ENCODE results near the gene RMI1.
"Not testable (repeated sequence)": the region's sequence is repeated elsewhere in the genome, so short reads cannot be mapped to it uniquely, and the experiment has no call there.

The RMI1 gene

GRCh38 chr9:83980395-83981125, at the start of gene RMI1:
Gene RMI1, plus strand, starts transcription at chr9:83980805. Its CDS starts 20,182 bp downstream, at chr9:84000987.
- peak; percentile 99 for DNase-seq

- DNase-seq, result no peak
Measured at GRCh38 chr9:83930881-83931280, 49.7 kb upstream of the RMI1 start.

GRCh38 chr9:83932011-83932410, 48.6 kb upstream of the RMI1 start:
- no peak for DNase-seq

- DNase-seq, result no peak
Measured at GRCh38 chr9:83932851-83933250, 47.8 kb upstream of the RMI1 start.

- no peak for DNase-seq
Measured at GRCh38 chr9:83933790-83934189, 46.8 kb upstream of the RMI1 start.

- no peak for DNase-seq
Measured at GRCh38 chr9:83934569-83935275, 45.9 kb upstream of the RMI1 start.

GRCh38 chr9:83935276-83935935, 45.2 kb upstream of the RMI1 start:
- DNase-seq, result no peak

- no peak for DNase-seq
Measured at GRCh38 chr9:83936523-83936922, 44.1 kb upstream of the RMI1 start.

- no peak for DNase-seq
Measured at GRCh38 chr9:83937861-83938455, 42.6 kb upstream of the RMI1 start.

GRCh38 chr9:83940590-83941303, 39.9 kb upstream of the RMI1 start:
- no peak for DNase-seq

GRCh38 chr9:83948096-83948495, 32.5 kb upstream of the RMI1 start:
- DNase-seq, result not testable (repeated sequence)

- DNase-seq, result no peak
Measured at GRCh38 chr9:83956086-83956435, 24.5 kb upstream of the RMI1 start.

GRCh38 chr9:83956436-83957247, 24.0 kb upstream of the RMI1 start:
- DNase-seq, result peak; percentile 88

- no peak for DNase-seq
Measured at GRCh38 chr9:83957248-83957513, 23.4 kb upstream of the RMI1 start.

GRCh38 chr9:83959061-83959460, 21.5 kb upstream of the RMI1 start:
- DNase-seq, result no peak

- DNase-seq, result no peak
Measured at GRCh38 chr9:83960991-83961390, 19.6 kb upstream of the RMI1 start.

GRCh38 chr9:83962165-83962564, 18.4 kb upstream of the RMI1 start:
- no peak for DNase-seq

GRCh38 chr9:83964973-83965349, 15.6 kb upstream of the RMI1 start:
- no peak for DNase-seq

- DNase-seq, result no peak
Measured at GRCh38 chr9:83965350-83966208, 15.0 kb upstream of the RMI1 start.

- no peak for DNase-seq
Measured at GRCh38 chr9:83966209-83966582, 14.4 kb upstream of the RMI1 start.

GRCh38 chr9:83967073-83967472, 13.5 kb upstream of the RMI1 start:
- DNase-seq, result no peak

All from right hindlimb (tissue), 1 donor.